Measurements from ENCODE around the gene ALOX5. TPM values are rescaled to one million over a fixed set of nuclear protein-coding genes. Genes with fewer than 3 reads are reported as not detected.

The ALOX5 gene
- total RNA-seq, 1 experiment from 2014 or later, result 6.1 TPM

GRCh38 chr10:45439365-45439764, 65.3 kb downstream of the ALOX5 start:
- no peak for ATAC-seq
- intact Hi-C loops (cut with micrococcal nuclease), result no loop called here

GRCh38 chr10:45439873-45440272, 65.9 kb downstream of the ALOX5 start:
- POLR2A ChIA-PET, result no interaction called here
- CTCF ChIA-PET, result interaction anchor here (1.0 kb wide), 1 partner anchor 190 kb away, joined by 3 read pairs; no protein-coding TSS in a partner anchor
- intact Hi-C loops (cut with micrococcal nuclease), result no loop called here
- no peak for TF ChIP-seq SP1 (IDR thresholded peaks at IDR 0.05; ENCODE audit: low read depth)
- no peak for TF ChIP-seq TCF7L2 (IDR thresholded peaks at IDR 0.05; ENCODE audit: borderline replicate concordance, extremely low read depth, insufficient read depth, insufficient read length)
- no peak for TF ChIP-seq YY1 (IDR thresholded peaks at IDR 0.05; ENCODE audit: extremely low read depth, insufficient replicate concordance, low read depth, low read length)
- no peak for TF ChIP-seq ELF1 (IDR thresholded peaks at IDR 0.05; ENCODE audit: borderline replicate concordance, low read depth)
- no peak for TF ChIP-seq CEBPB (IDR thresholded peaks at IDR 0.05; ENCODE audit: low read depth)
- no peak for TF ChIP-seq CTCF (IDR thresholded peaks at IDR 0.05 in 2 of 3, conservative IDR thresholded peaks at IDR 0.05 in 1 of 3; ENCODE audit: borderline replicate concordance in 1 of 3, insufficient read depth in 1 of 3, low read depth in 2 of 3, low read length in 2 of 3)
- no peak for TF ChIP-seq SIN3A (IDR thresholded peaks at IDR 0.05; ENCODE audit: low read depth)
- TF ChIP-seq RAD21 (IDR thresholded peaks at IDR 0.05; ENCODE audit: low read depth), result no peak
- TF ChIP-seq POLR2AphosphoS5 (IDR thresholded peaks at IDR 0.05; ENCODE audit: low read depth, low read length), result no peak
- TF ChIP-seq REST (IDR thresholded peaks at IDR 0.05; ENCODE audit: low read depth), result no peak

More at GRCh38 chr10:45439365-45439764, 65.3 kb downstream of the ALOX5 start:
- Histone ChIP-seq H3K27me3 (ENCODE audit: insufficient read depth, low read length) (no peaks in the 10 kb centered on the region), H3K36me3 (ENCODE audit: control insufficient read depth in 1 of 2, insufficient read depth in 2 of 2, low read length in 2 of 2) (no peaks in the 10 kb centered on the region), H3K4me1 (ENCODE audit: control insufficient read depth in 1 of 2, insufficient read depth in 2 of 2, low read length in 2 of 2) (no peaks in the 10 kb centered on the region), H3K27ac (ENCODE audit: low read depth, low read length) (no peak overlapping the region), H3K79me2 (ENCODE audit: insufficient read depth, low read length) (no peaks in the 10 kb centered on the region), H3K9me3 (ENCODE audit: control insufficient read depth in 1 of 2, insufficient read depth in 1 of 2, low read depth in 1 of 2, low read length in 2 of 2) (no peaks in the 10 kb centered on the region), H3K4me3 (replicated peaks in 1 of 2; ENCODE audit: low read depth in 1 of 2, low read length in 2 of 2) (no peak overlapping the region), H3K9ac (ENCODE audit: low read length) (no peak overlapping the region), H4K20me1 (ENCODE audit: insufficient read depth) (no peaks in the 10 kb centered on the region), H2AFZ (ENCODE audit: low read depth, low read length, poor library complexity, severe bottlenecking) (no peak overlapping the region), H3K9me2 (ENCODE audit: insufficient read depth) (no peaks in the 10 kb centered on the region), H3K4me2 (ENCODE audit: low read length) (no peak overlapping the region)
- CTCF ChIA-PET, result interaction anchor here (1.0 kb wide), 1 partner anchor 189 kb away, joined by 3 read pairs; no protein-coding TSS in a partner anchor
- TF ChIP-seq SRF (IDR thresholded peaks at IDR 0.05; ENCODE audit: low read depth) (no peak), EZH2phosphoT487 (IDR thresholded peaks at IDR 0.05; ENCODE audit: borderline replicate concordance) (no peak), CBX3 (IDR thresholded peaks at IDR 0.05; ENCODE audit: low read depth) (no peak), TCF7L2 (IDR thresholded peaks at IDR 0.05; ENCODE audit: borderline replicate concordance, extremely low read depth, insufficient read depth, insufficient read length) (no peak), SP1 (IDR thresholded peaks at IDR 0.05; ENCODE audit: low read depth) (no peak), ZFX (IDR thresholded peaks at IDR 0.05) (no peak), SIN3A (IDR thresholded peaks at IDR 0.05; ENCODE audit: low read depth) (no peak), MAX (IDR thresholded peaks at IDR 0.05) (no peak), POLR2AphosphoS5 (IDR thresholded peaks at IDR 0.05; ENCODE audit: low read depth, low read length) (no peak), EGR1 (IDR thresholded peaks at IDR 0.05; ENCODE audit: low read depth) (no peak), ZNF274 (IDR thresholded peaks at IDR 0.05; ENCODE audit: low read depth, low read length) (no peak), CEBPB (IDR thresholded peaks at IDR 0.05; ENCODE audit: low read depth) (no peak), FOSL1 (IDR thresholded peaks at IDR 0.05; ENCODE audit: low read depth) (no peak)
- no TSS peak for BruUV-seq (replicated peaks)
- POLR2A ChIA-PET, result no interaction called here
- no peak for DNase-seq (ENCODE audit: low read depth, low spot score)
- RAD21 ChIA-PET (ENCODE audit: low non-redundant PET in 1 of 2, low total read pairs in 2 of 2, uncharacterized antibody in 2 of 2, unreplicated experiment in 2 of 2), result no interaction called here

More at GRCh38 chr10:45439873-45440272, 65.9 kb downstream of the ALOX5 start:
- Histone ChIP-seq H3K4me3 (replicated peaks in 1 of 2; ENCODE audit: low read depth in 1 of 2, low read length in 2 of 2) (no peak overlapping the region), H2AFZ (ENCODE audit: low read depth, low read length, poor library complexity, severe bottlenecking) (no peak overlapping the region), H3K9me2 (ENCODE audit: insufficient read depth) (no peaks in the 10 kb centered on the region), H3K9me3 (ENCODE audit: control insufficient read depth in 1 of 2, insufficient read depth in 1 of 2, low read depth in 1 of 2, low read length in 2 of 2) (no peaks in the 10 kb centered on the region), H3K79me2 (ENCODE audit: insufficient read depth, low read length) (no peaks in the 10 kb centered on the region), H3K27me3 (ENCODE audit: insufficient read depth, low read length) (no peaks in the 10 kb centered on the region), H3K36me3 (ENCODE audit: control insufficient read depth in 1 of 2, insufficient read depth in 2 of 2, low read length in 2 of 2) (no peaks in the 10 kb centered on the region), H4K20me1 (ENCODE audit: insufficient read depth) (no peaks in the 10 kb centered on the region), H3K9ac (ENCODE audit: low read length) (no peak overlapping the region), H3K4me1 (ENCODE audit: control insufficient read depth in 1 of 2, insufficient read depth in 2 of 2, low read length in 2 of 2) (no peaks in the 10 kb centered on the region), H3K4me2 (ENCODE audit: low read length) (no peak overlapping the region), H3K27ac (ENCODE audit: low read depth, low read length) (no peak overlapping the region)
- ATAC-seq, result no peak
- RAD21 ChIA-PET (ENCODE audit: low non-redundant PET in 1 of 2, low total read pairs in 2 of 2, uncharacterized antibody in 2 of 2, unreplicated experiment in 2 of 2), result no interaction called here
- no peak for DNase-seq (ENCODE audit: low read depth, low spot score)
- BruUV-seq (replicated peaks), result no TSS peak

Measured in HCT116 (cell line).